ENCODE results near the gene DVL2.

DNA sequence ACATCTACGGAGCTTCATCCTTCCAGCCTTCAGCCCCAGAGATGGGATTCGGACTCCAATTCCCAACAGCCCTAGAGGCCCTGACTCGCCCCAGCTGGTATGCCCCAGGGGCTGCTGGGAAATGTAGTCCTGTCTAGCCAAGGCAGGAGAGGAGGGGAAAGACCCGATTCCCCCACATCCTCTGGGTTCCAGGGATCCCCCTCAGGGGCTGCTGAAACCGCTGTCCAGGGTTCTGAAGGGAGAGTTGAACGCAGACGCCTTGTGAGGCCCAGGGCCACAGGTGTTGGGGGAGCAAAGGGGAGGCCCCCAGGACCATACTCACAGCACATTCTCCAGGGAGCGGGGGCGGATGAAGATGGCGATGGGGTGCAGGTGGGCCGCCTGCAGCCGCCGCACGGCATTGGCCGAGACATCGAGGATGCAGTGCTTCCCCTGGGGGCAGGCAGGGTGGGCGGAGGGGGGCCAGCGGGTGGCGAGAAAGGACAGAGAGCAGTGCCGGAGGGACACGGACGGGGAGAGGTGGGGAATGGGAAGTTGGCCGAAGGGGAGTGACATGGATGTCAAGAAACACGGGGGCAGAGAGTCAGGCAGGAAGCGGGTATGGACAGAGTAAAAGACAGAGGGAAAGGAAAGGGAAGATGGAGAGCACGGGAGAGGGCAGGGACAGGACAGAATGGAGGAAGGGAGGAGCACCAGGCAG, 42.6 kb downstream of the DVL2 start:
- TF ChIP-seq POLR2A (IDR thresholded peaks at IDR 0.05), result no peak
- TF ChIP-seq, protein P1, sequence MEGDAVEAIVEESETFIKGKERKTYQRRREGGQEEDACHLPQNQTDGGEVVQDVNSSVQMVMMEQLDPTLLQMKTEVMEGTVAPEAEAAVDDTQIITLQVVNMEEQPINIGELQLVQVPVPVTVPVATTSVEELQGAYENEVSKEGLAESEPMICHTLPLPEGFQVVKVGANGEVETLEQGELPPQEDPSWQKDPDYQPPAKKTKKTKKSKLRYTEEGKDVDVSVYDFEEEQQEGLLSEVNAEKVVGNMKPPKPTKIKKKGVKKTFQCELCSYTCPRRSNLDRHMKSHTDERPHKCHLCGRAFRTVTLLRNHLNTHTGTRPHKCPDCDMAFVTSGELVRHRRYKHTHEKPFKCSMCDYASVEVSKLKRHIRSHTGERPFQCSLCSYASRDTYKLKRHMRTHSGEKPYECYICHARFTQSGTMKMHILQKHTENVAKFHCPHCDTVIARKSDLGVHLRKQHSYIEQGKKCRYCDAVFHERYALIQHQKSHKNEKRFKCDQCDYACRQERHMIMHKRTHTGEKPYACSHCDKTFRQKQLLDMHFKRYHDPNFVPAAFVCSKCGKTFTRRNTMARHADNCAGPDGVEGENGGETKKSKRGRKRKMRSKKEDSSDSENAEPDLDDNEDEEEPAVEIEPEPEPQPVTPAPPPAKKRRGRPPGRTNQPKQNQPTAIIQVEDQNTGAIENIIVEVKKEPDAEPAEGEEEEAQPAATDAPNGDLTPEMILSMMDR (IDR thresholded peaks at IDR 0.05), result no peak
